Fibroblast of villous mesenchyme (primary cell): ENCODE measurements around the gene PHOX2A. TPM values are rescaled to one million over a fixed set of nuclear protein-coding genes. Genes with fewer than 3 reads are reported as not detected.
A peak's percentile ranks its signal among the peaks of the same experiment; 100 is the strongest.

ENCODE experiments used
- DNase-seq: peaks from one replicate; pipeline ENCODE4 v3.0.0-alpha.2; 2010; ENCODE audit warnings: low read depth
- H3K4me3 ChIP-seq: 2 replicates; pipeline ENCODE4 v1.5.1; 2011; ENCODE audit warnings: low read depth, mild to moderate bottlenecking, low read length
- CTCF ChIP-seq: IDR thresholded peaks from 2 replicates; pipeline ENCODE4 v1.5.1; 2012; ENCODE audit warnings: low read depth, mild to moderate bottlenecking, low read length; ENCODE audit not compliant: insufficient read depth
- total RNA-seq: library from RNA; depleted of rRNA; stranded (reverse); fragments of >200 nt; gene quantifications from 2 replicates; pipeline ENCODE4 v1.2.3, GENCODE V29; 2012

Gene PHOX2A
- total RNA-seq, 1 donor: not detected

GRCh38 chr11:72251614-72252013 lies 7.6 kb upstream of the PHOX2A start:
- H3K4me3 ChIP-seq: no peak overlapping the region
- TF ChIP-seq CTCF: no peak
- no peak for DNase-seq

- no peak overlapping the region for H3K4me3 ChIP-seq
- no peak for TF ChIP-seq CTCF
- no peak for DNase-seq
Observed at GRCh38 chr11:72250661-72251464, 6.9 kb upstream of the PHOX2A start.

GRCh38 chr11:72249961-72250360 lies 6.0 kb upstream of the PHOX2A start:
- no peak for DNase-seq
- no peak overlapping the region for H3K4me3 ChIP-seq
- TF ChIP-seq CTCF: no peak

GRCh38 chr11:72247584-72247983 lies 3.6 kb upstream of the PHOX2A start:
- no peak for DNase-seq
- H3K4me3 ChIP-seq: no peak overlapping the region
- TF ChIP-seq CTCF: no peak

GRCh38 chr11:72245263-72245816 lies 1.4 kb upstream of the PHOX2A start:
- H3K4me3 ChIP-seq: no peak overlapping the region
- no peak for DNase-seq
- TF ChIP-seq CTCF: no peak

- peak overlapping the region; percentile 30 for H3K4me3 ChIP-seq
- no peak for DNase-seq
- no peak for TF ChIP-seq CTCF
Observed at GRCh38 chr11:72244361-72245262, 636 bp upstream of the PHOX2A start.
